Measurements from ENCODE around the gene RANBP1. TPM values are rescaled to one million over a fixed set of nuclear protein-coding genes. Genes with fewer than 3 reads are reported as not detected.

RANBP1 gene
- total and polyA plus RNA-seq, 2 of the 4 experiments (the other 2 are of a cell fraction): 173 to 376 TPM

DNA sequence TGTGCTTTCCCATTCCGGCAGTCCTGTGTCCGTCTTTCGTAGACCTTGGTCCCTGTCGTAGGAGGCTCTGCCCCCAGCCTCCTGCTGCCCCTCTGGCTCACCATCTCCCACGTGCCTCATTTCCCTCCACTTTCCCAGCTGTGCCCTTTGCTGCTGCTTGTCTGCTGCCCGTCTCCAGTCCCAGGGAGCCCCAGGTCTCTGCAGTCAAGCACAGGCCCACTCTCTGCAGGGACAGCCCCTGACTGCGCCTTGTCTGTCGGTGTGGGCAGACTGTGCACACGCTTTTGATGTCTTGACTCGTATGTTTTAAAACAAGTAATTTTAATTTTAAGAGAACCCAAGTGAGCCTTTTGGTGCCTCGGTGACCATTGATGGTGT is 23.4 kb upstream of the RANBP1 start:
- Histone ChIP-seq H2BK20ac (ENCODE audit: low read depth, low read length) (no peak overlapping the region), H2AFZ (replicated peaks; ENCODE audit: low read length, poor library complexity) (no peak overlapping the region), H3K9ac (ENCODE audit: low read depth, low read length) (no peak overlapping the region), H3K4me2 (ENCODE audit: low read depth, low read length) (no peak overlapping the region), H2BK5ac (ENCODE audit: low read depth, low read length, poor library complexity, severe bottlenecking) (no peak overlapping the region), H3K23ac (ENCODE audit: low read depth, low read length) (no peak overlapping the region), H4K20me1 (ENCODE audit: insufficient read depth, low read length) (peaks cover 40% of the 10 kb centered on the region), H4K5ac (ENCODE audit: low read depth, low read length) (no peak overlapping the region), H3K36me3 (ENCODE audit: control insufficient read depth, insufficient read depth, low read length) (peaks cover 77% of the 10 kb centered on the region), H3K9me1 (ENCODE audit: insufficient read depth, low read length) (peaks cover 2% of the 10 kb centered on the region; the same call in 1 of the 2 replicates), H4K91ac (ENCODE audit: insufficient read depth, low read depth, low read length) (no peak overlapping the region), H3K9me3 (ENCODE audit: control insufficient read depth, insufficient read depth, low read length) (no peaks in the 10 kb centered on the region), H3K79me1 (ENCODE audit: low read depth in 1 of 2, low read length in 2 of 2) (peaks cover 38 to 78% of the 10 kb centered on the region in 2 experiments), H3K18ac (ENCODE audit: low read depth, low read length) (no peak overlapping the region), H4K8ac (ENCODE audit: low read depth in 2 of 2, low read length in 2 of 2) (no peak overlapping the region), H2BK120ac (ENCODE audit: low read depth, low read length) (no peak overlapping the region), H3K4ac (ENCODE audit: low read depth, low read length) (no peak overlapping the region), H3K14ac (replicated peaks; ENCODE audit: low read depth, low read length) (no peak overlapping the region), H3K27ac (ENCODE audit: insufficient read depth, low read length) (no peak overlapping the region), H2AK9ac (replicated peaks; ENCODE audit: low read depth, low read length, poor library complexity) (no peak overlapping the region), H2AK5ac (ENCODE audit: low read depth, low read length) (no peak overlapping the region), H2BK15ac (ENCODE audit: low read depth, low read length) (no peak overlapping the region), H3K27me3 (ENCODE audit: control insufficient read depth, insufficient read depth, low read length) (no peaks in the 10 kb centered on the region), H3K4me1 (ENCODE audit: control insufficient read depth, insufficient read depth, low read length) (peaks cover 4% of the 10 kb centered on the region; the same call in 1 of the 2 replicates), H3K56ac (ENCODE audit: extremely low read depth, insufficient read depth, low read length) (no peak overlapping the region), H3K4me3 (ENCODE audit: insufficient read depth, low read depth, low read length) (no peak overlapping the region)
- intact Hi-C loops (cut with micrococcal nuclease): no loop called here
- TF ChIP-seq CHD1 (IDR thresholded peaks at IDR 0.05; ENCODE audit: low read depth, low read length): no peak
- TF ChIP-seq NFE2L2 (IDR thresholded peaks at IDR 0.05; ENCODE audit: low read depth, low read length): no peak
- no peak for TF ChIP-seq RAD21 (IDR thresholded peaks at IDR 0.05; ENCODE audit: low read length)
- no peak for TF ChIP-seq FOS (IDR thresholded peaks at IDR 0.05; ENCODE audit: low read depth, low read length)
- TF ChIP-seq BHLHE40 (IDR thresholded peaks at IDR 0.05; ENCODE audit: low read depth, low read length): no peak
- TF ChIP-seq, protein P1, sequence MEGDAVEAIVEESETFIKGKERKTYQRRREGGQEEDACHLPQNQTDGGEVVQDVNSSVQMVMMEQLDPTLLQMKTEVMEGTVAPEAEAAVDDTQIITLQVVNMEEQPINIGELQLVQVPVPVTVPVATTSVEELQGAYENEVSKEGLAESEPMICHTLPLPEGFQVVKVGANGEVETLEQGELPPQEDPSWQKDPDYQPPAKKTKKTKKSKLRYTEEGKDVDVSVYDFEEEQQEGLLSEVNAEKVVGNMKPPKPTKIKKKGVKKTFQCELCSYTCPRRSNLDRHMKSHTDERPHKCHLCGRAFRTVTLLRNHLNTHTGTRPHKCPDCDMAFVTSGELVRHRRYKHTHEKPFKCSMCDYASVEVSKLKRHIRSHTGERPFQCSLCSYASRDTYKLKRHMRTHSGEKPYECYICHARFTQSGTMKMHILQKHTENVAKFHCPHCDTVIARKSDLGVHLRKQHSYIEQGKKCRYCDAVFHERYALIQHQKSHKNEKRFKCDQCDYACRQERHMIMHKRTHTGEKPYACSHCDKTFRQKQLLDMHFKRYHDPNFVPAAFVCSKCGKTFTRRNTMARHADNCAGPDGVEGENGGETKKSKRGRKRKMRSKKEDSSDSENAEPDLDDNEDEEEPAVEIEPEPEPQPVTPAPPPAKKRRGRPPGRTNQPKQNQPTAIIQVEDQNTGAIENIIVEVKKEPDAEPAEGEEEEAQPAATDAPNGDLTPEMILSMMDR (conservative IDR thresholded peaks at IDR 0.05; ENCODE audit: low read depth, low read length): no peak
- no peak for TF ChIP-seq MAZ (IDR thresholded peaks at IDR 0.05; ENCODE audit: borderline replicate concordance, low read depth, low read length)
- TF ChIP-seq MAFK (IDR thresholded peaks at IDR 0.05; ENCODE audit: low read depth, low read length): no peak
- TF ChIP-seq CEBPB (IDR thresholded peaks at IDR 0.05; ENCODE audit: low read depth, low read length): no peak
- TF ChIP-seq RCOR1 (IDR thresholded peaks at IDR 0.05; ENCODE audit: insufficient replicate concordance, low read length): no peak
- TF ChIP-seq POLR2A (IDR thresholded peaks at IDR 0.05; ENCODE audit: low read depth, low read length): no peak
- 95% methylated on average over 9 of the region's 11 CpGs; no CpG with 5 or more reads in 1 of the 2 experiments for WGBS, 2 experiments (ENCODE audit: extremely low coverage in 2 of 2, insufficient read length in 1 of 2)
- POLR2A ChIA-PET (ENCODE audit: unreplicated experiment): no interaction called here
- BruUV-seq (replicated peaks): no TSS peak
- DNase-seq (no peak), ATAC-seq (ENCODE audit: low read depth) (no peak)
- in situ Hi-C loops (cut with MboI; ENCODE audit: low sequenced_read_pairs): no loop called here
- CTCF ChIA-PET: no interaction called here
- dilution Hi-C loops (cut with HindIII; ENCODE audit: low sequenced_read_pairs, unreplicated experiment): no loop called here

Measured in IMR-90 (cell line).